K562 (cell line): Measurements from ENCODE around the gene TRIM24. TPM values are rescaled to one million over a fixed set of nuclear protein-coding genes. Genes with fewer than 3 reads are reported as not detected.

ENCODE experiments used
- ATF7 ChIP-seq: fragments of 450-650 bp; IDR thresholded peaks from 2 replicates; pipeline ENCODE4 v1.7.1; 2014; ENCODE audit warnings: mild to moderate bottlenecking, moderate library complexity
- DACH1 ChIP-seq: fragments of 450-650 bp; IDR thresholded peaks from 2 replicates; pipeline ENCODE4 v1.6.1; 2018; ENCODE audit not compliant: partially characterized antibody
- GABPB2 ChIP-seq: fragments of 250-450 bp; sonication (Bioruptor Pico); conservative IDR thresholded peaks from 2 replicates; pipeline ENCODE4 v1.5.1; 2021; ENCODE audit warnings: mild to moderate bottlenecking
- HDGF ChIP-seq: fragments of 450-650 bp; IDR thresholded peaks from 2 replicates; pipeline ENCODE4 v1.6.1; 2016
- MCM3 ChIP-seq: fragments of 450-650 bp; IDR thresholded peaks from 2 replicates; pipeline ENCODE4 v1.6.1; 2016
- MTA3 ChIP-seq: fragments of 450-650 bp; formaldehyde crosslinking; IDR thresholded peaks from 2 replicates; pipeline ENCODE4 v1.6.1; 2017; ENCODE audit warnings: mild to moderate bottlenecking, borderline replicate concordance
- NFYB ChIP-seq: IDR thresholded peaks from 2 replicates; pipeline ENCODE4 v1.6.1; 2011; ENCODE audit warnings: mild to moderate bottlenecking, moderate library complexity; ENCODE audit not compliant: insufficient read length; ENCODE audit errors: extremely low read depth
- PCBP2 ChIP-seq: fragments of 200-400 bp; formaldehyde crosslinking; IDR thresholded peaks from 2 replicates; pipeline ENCODE4 v1.6.1; 2018; ENCODE audit warnings: low read length, low read depth, mild to moderate bottlenecking, moderate library complexity; ENCODE audit not compliant: poor library complexity, severe bottlenecking
- RFX1 ChIP-seq: fragments of 450-650 bp; IDR thresholded peaks from 2 replicates; pipeline ENCODE4 v1.6.1; 2016; ENCODE audit warnings: mild to moderate bottlenecking, moderate library complexity
- SP2 ChIP-seq: IDR thresholded peaks from 2 replicates; pipeline ENCODE4 v1.6.1; 2011; ENCODE audit warnings: mild to moderate bottlenecking, low read depth, low read length, moderate library complexity; ENCODE audit not compliant: poor library complexity, severe bottlenecking; ENCODE audit errors: extremely low read depth
- ZNF324 ChIP-seq: fragments of 250-450 bp; sonication (Bioruptor Pico); IDR thresholded peaks from 2 replicates; pipeline ENCODE4 v1.4.0; 2020; ENCODE audit warnings: mild to moderate bottlenecking
- ZNF696 ChIP-seq: fragments of 250-450 bp; sonication (Bioruptor Pico); conservative IDR thresholded peaks from 2 replicates; pipeline ENCODE4 v1.4.0; 2020; ENCODE audit warnings: mild to moderate bottlenecking, moderate library complexity
- polyA plus RNA-seq, 8 experiments: library from polyadenylated mRNA; depleted of rRNA in 4 of 8; stranded (reverse) in 5 of 8; unstranded in 3 of 8; fragments of >200 nt; fragmentation: Nextera tagmentation in 2 of 8; fragmentation: Illumina TruSeq in 1 of 8; extraction: Ambion mirVana in 2 of 8; extraction: Trizol in 1 of 8; gene quantifications; 2 replicates each; pipeline versions ENCODE4 v1.2.1 to v1.2.3, GENCODE V29; 2011 to 2014; ENCODE audit warnings: inconsistent platforms in 1 of 8, missing spikeins in 1 of 8
- total RNA-seq, 7 experiments: library from RNA; depleted of rRNA in 6 of 7; stranded (reverse); fragments of >200 nt in 6 of 7; fragmentation: Illumina TruSeq in 2 of 7; extraction: Trizol in 2 of 7; gene quantifications; 2 replicates each; pipeline versions ENCODE4 v1.2.1 to v1.2.3, GENCODE V29; 2011 to 2021; ENCODE audit warnings: low replicate concordance in 1 of 7
- TF ChIP-seq, protein P1 (sequence below), 2 experiments: fragments of 450-650 bp in 1 of 2; sonication (generic) in 1 of 2; formaldehyde crosslinking in 1 of 2; IDR thresholded peaks; 2 replicates each; pipeline versions ENCODE4 v1.7.1 to v1.9.0; 2016 to 2022; ENCODE audit warnings: inconsistent platforms in 1 of 2, mild to moderate bottlenecking in 1 of 2, missing genetic modification reagents in 1 of 2
- TF ChIP-seq, protein P2 (sequence below), 2 experiments: fragments of 450-650 bp; IDR thresholded peaks; 2 replicates each; pipeline ENCODE4 v1.6.1; 2018; ENCODE audit warnings: mild to moderate bottlenecking in 2 of 2, low read depth in 1 of 2; ENCODE audit not compliant: partially characterized antibody in 2 of 2

Gene TRIM24
- total and polyA plus RNA-seq, 9 of the 15 experiments (the other 6 are each of a cell fraction or from before 2014, with no cell fraction given) = 13.4 to 74.0 (median 41.7) TPM

DNA sequence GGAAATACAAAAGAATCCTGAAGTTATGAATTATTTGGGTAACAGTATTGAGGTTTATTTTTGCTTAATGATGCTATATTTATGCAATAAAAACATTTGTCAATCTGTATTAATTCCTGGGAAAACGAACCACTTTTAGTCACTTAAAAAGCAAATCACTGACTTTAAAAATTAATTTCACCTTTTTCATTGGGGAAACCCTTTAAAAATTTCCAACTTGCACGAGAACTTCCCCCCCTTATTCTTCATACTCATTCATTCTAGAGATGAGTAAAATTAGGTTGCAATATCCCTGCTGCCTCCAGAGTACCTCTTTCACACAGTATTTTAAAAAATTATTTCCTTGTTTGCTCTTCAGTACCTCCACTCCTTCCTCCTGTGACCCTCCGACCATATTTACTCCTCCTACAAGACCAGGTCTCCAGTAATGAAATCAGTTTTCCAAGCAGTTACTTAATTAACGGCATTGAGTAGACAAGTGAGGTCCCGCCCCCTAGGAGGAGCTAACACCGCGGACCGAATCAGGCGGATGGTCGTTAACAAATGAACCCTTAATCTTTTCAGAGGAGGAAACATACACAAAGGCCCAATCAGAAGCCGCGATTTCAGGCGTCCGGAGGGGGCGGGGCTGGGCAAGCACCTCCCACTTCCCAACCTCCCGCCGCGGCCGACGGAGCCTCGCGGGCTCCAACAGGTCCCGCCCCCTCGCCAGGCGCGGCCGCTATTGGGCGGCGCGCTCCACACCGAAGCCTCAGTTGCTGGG, 465 bp upstream of the TRIM24 start (continued):
- TF ChIP-seq, protein P1, sequence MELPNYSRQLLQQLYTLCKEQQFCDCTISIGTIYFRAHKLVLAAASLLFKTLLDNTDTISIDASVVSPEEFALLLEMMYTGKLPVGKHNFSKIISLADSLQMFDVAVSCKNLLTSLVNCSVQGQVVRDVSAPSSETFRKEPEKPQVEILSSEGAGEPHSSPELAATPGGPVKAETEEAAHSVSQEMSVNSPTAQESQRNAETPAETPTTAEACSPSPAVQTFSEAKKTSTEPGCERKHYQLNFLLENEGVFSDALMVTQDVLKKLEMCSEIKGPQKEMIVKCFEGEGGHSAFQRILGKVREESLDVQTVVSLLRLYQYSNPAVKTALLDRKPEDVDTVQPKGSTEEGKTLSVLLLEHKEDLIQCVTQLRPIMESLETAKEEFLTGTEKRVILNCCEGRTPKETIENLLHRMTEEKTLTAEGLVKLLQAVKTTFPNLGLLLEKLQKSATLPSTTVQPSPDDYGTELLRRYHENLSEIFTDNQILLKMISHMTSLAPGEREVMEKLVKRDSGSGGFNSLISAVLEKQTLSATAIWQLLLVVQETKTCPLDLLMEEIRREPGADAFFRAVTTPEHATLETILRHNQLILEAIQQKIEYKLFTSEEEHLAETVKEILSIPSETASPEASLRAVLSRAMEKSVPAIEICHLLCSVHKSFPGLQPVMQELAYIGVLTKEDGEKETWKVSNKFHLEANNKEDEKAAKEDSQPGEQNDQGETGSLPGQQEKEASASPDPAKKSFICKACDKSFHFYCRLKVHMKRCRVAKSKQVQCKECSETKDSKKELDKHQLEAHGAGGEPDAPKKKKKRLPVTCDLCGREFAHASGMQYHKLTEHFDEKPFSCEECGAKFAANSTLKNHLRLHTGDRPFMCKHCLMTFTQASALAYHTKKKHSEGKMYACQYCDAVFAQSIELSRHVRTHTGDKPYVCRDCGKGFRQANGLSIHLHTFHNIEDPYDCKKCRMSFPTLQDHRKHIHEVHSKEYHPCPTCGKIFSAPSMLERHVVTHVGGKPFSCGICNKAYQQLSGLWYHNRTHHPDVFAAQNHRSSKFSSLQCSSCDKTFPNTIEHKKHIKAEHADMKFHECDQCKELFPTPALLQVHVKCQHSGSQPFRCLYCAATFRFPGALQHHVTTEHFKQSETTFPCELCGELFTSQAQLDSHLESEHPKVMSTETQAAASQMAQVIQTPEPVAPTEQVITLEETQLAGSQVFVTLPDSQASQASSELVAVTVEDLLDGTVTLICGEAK (IDR thresholded peaks at IDR 0.05) = peak; percentile 24; the same call in 1 of the 2 replicates
- TF ChIP-seq, protein P1 (CRISPR knock-in tag; IDR thresholded peaks at IDR 0.05) = no peak
- TF ChIP-seq HDGF = peak; percentile 29; the same call in 1 of the 2 replicates
- TF ChIP-seq MCM3 = no peak
- TF ChIP-seq DACH1 = peak; percentile 13
- TF ChIP-seq ZNF696 (CRISPR knock-in tag) = no peak
- peak; percentile 23 for TF ChIP-seq SP2
- peak; percentile 44 for TF ChIP-seq ATF7
- TF ChIP-seq NFYB = peak; percentile 60
- 0 out of 2 replicates have a peak, but pooled peaks have one; percentile 16 for TF ChIP-seq GABPB2 (CRISPR knock-in tag)
- peak; percentile 30 for TF ChIP-seq PCBP2
- no peak for TF ChIP-seq ZNF324 (CRISPR knock-in tag)
- TF ChIP-seq, protein P2, sequence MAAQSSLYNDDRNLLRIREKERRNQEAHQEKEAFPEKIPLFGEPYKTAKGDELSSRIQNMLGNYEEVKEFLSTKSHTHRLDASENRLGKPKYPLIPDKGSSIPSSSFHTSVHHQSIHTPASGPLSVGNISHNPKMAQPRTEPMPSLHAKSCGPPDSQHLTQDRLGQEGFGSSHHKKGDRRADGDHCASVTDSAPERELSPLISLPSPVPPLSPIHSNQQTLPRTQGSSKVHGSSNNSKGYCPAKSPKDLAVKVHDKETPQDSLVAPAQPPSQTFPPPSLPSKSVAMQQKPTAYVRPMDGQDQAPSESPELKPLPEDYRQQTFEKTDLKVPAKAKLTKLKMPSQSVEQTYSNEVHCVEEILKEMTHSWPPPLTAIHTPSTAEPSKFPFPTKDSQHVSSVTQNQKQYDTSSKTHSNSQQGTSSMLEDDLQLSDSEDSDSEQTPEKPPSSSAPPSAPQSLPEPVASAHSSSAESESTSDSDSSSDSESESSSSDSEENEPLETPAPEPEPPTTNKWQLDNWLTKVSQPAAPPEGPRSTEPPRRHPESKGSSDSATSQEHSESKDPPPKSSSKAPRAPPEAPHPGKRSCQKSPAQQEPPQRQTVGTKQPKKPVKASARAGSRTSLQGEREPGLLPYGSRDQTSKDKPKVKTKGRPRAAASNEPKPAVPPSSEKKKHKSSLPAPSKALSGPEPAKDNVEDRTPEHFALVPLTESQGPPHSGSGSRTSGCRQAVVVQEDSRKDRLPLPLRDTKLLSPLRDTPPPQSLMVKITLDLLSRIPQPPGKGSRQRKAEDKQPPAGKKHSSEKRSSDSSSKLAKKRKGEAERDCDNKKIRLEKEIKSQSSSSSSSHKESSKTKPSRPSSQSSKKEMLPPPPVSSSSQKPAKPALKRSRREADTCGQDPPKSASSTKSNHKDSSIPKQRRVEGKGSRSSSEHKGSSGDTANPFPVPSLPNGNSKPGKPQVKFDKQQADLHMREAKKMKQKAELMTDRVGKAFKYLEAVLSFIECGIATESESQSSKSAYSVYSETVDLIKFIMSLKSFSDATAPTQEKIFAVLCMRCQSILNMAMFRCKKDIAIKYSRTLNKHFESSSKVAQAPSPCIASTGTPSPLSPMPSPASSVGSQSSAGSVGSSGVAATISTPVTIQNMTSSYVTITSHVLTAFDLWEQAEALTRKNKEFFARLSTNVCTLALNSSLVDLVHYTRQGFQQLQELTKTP (IDR thresholded peaks at IDR 0.05; ENCODE audit: low read depth in 1 of 2, partially characterized antibody in 2 of 2) = peak in 1 of 2 experiments; percentile 39
- TF ChIP-seq RFX1 = peak; percentile 32; the same call in 1 of the 2 replicates
- peak; percentile 8; the same call in 1 of the 2 replicates for TF ChIP-seq MTA3
